Rectal smooth muscle tissue (tissue), 1 donor: ENCODE data around the gene KIF21B.

ENCODE experiments used
- H3K27ac ChIP-seq: one replicate; pipeline ENCODE4 v1.7.0; 2013; ENCODE audit warnings: low read depth, low read length, inconsistent platforms
- H3K27me3 ChIP-seq: one replicate; pipeline ENCODE4 v1.7.0; 2013; ENCODE audit warnings: low read length; ENCODE audit not compliant: control insufficient read depth, insufficient read depth
- H3K36me3 ChIP-seq: one replicate; pipeline ENCODE4 v1.7.0; 2013; ENCODE audit warnings: low read length; ENCODE audit not compliant: control insufficient read depth, insufficient read depth
- H3K4me1 ChIP-seq: one replicate; pipeline ENCODE4 v1.7.0; 2013; ENCODE audit warnings: low read length; ENCODE audit not compliant: control insufficient read depth, insufficient read depth
- H3K4me3 ChIP-seq: one replicate; pipeline ENCODE4 v1.7.0; 2013; ENCODE audit warnings: low read length
- H3K9ac ChIP-seq: one replicate; pipeline ENCODE4 v1.7.0; 2013; ENCODE audit warnings: low read length

KIF21B gene, protein sequence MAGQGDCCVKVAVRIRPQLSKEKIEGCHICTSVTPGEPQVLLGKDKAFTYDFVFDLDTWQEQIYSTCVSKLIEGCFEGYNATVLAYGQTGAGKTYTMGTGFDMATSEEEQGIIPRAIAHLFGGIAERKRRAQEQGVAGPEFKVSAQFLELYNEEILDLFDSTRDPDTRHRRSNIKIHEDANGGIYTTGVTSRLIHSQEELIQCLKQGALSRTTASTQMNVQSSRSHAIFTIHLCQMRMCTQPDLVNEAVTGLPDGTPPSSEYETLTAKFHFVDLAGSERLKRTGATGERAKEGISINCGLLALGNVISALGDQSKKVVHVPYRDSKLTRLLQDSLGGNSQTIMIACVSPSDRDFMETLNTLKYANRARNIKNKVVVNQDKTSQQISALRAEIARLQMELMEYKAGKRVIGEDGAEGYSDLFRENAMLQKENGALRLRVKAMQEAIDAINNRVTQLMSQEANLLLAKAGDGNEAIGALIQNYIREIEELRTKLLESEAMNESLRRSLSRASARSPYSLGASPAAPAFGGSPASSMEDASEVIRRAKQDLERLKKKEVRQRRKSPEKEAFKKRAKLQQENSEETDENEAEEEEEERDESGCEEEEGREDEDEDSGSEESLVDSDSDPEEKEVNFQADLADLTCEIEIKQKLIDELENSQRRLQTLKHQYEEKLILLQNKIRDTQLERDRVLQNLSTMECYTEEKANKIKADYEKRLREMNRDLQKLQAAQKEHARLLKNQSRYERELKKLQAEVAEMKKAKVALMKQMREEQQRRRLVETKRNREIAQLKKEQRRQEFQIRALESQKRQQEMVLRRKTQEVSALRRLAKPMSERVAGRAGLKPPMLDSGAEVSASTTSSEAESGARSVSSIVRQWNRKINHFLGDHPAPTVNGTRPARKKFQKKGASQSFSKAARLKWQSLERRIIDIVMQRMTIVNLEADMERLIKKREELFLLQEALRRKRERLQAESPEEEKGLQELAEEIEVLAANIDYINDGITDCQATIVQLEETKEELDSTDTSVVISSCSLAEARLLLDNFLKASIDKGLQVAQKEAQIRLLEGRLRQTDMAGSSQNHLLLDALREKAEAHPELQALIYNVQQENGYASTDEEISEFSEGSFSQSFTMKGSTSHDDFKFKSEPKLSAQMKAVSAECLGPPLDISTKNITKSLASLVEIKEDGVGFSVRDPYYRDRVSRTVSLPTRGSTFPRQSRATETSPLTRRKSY (N-terminal part only)

DNA sequence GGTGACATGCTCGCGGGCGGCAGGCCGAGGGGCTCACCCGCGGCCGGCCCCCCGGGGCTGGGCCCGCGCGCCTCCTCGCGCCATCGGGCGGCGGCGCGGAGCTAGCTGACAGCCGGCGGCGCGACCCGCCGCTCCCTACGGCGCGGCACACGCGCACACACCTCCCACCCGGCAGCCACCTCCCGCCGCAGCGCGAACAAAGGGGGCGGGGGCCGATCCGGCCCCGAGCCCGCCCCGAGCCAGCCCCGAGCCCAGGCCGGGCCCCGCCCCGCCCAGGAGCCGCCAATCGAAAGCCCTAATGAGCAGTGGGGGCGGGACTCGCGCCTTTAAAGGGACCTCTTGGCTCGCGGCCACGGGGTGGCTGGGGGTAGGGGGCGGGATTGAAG lies at the start of gene KIF21B:
Gene KIF21B (minus strand): TSS at position 198 of the 386 bp plus-strand sequence. CDS start 331 bp downstream, outside the sequence.
- H3K36me3 ChIP-seq = no peaks in the 10 kb centered on the region
- H3K4me1 ChIP-seq = no peaks in the 10 kb centered on the region
- peak within 1 kb of the TSS; percentile 55 for H3K4me3 ChIP-seq
- peaks cover 4% of the 10 kb centered on the region for H3K27me3 ChIP-seq
- no peak within 1 kb of the TSS for H3K9ac ChIP-seq
- no peak within 1 kb of the TSS for H3K27ac ChIP-seq

DNA sequence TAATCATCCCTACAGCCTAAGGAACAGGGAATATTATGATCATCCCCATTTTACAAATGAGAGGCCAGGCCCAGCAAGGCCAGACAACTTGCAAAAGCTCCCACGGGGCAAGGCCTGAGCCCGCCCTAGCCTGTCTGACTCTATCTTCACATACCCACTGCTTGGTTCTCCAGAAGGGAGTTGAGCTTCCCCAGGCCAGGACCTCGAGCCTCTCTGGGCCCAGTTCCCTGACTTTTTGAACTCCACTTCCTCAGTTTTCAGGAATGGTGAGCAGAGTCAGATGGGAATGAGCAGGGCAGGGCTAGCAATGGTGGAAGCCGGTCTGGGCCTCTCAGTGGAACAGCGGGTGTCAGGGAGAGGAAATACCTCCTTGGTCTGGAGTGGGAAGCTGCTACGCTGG lies 49.4 kb upstream of the KIF21B start:
- no peak overlapping the region for H3K27ac ChIP-seq
- no peaks in the 10 kb centered on the region for H3K4me1 ChIP-seq
- H3K27me3 ChIP-seq = peaks cover 4% of the 10 kb centered on the region
- no peaks in the 10 kb centered on the region for H3K36me3 ChIP-seq
- H3K9ac ChIP-seq = no peak overlapping the region
- H3K4me3 ChIP-seq = no peak overlapping the region

DNA sequence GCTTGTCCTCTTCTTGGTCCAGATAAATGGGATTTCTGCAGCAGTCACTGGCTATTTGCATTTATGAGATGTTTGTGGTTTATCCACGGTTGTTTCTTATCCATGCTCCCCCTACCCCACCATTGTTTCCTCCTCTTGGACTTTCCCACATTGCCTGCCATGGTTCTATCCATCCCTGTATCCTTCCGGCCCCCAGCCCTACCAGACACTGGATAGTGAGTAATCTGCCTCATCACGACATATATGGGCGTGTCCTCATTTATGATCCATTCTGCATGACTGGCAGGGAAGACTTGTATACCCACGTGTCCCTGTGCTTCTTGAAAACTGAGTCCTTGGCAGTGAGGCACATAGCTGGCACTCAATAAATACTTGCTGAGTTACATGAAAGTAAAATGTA lies 48.6 kb upstream of the KIF21B start:
- Histone ChIP-seq H3K9ac (no peak overlapping the region), H3K4me1 (no peaks in the 10 kb centered on the region), H3K27ac (no peak overlapping the region), H3K36me3 (no peaks in the 10 kb centered on the region), H3K4me3 (no peak overlapping the region), H3K27me3 (peaks cover 4% of the 10 kb centered on the region)

DNA sequence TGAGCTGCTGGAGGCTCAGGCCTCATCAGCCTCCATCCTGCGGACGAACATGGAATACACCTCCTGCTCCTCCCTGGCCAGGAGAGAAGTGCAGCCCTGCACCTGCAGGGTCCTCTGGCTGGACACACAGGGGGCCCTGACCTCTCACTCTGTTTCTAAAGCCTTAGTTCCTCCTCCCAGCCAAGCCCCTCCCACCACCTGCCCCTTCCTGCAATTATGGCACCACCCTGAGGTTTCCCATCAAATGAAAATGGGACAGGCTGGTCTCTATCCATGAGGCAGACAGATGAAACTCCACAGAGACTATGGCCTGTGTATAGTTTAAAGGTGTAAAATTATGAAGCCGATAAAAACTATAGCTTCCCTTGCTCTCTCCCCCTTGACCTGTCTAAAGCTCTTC lies 46.1 kb upstream of the KIF21B start:
- Histone ChIP-seq H3K9ac (no peak overlapping the region), H3K27ac (no peak overlapping the region), H3K27me3 (peaks cover 4% of the 10 kb centered on the region), H3K36me3 (no peaks in the 10 kb centered on the region), H3K4me1 (no peaks in the 10 kb centered on the region), H3K4me3 (no peak overlapping the region)

DNA sequence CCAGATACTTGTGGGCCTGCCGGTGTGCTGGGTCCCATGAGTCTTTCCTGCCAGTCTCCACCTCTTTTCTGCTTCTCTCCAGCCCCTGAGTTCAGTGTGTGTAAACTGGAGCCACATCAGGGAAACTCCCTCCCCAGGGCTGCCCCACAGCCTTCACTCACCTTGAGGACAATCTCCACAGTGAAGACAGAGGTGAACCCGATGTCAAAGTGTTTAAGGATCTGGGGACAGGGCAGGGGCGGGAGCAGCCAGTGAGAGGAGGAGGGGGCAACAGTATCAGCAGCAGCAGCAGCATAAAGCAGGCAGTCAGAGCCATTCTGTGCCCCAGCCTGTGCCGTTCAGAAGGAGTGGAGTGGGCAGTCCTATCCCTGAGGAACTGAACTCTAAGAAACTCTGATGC lies 45.5 kb upstream of the KIF21B start:
- H3K4me1 ChIP-seq = no peaks in the 10 kb centered on the region
- H3K9ac ChIP-seq = no peak overlapping the region
- no peak overlapping the region for H3K4me3 ChIP-seq
- H3K27me3 ChIP-seq = peaks cover 4% of the 10 kb centered on the region
- H3K36me3 ChIP-seq = no peaks in the 10 kb centered on the region
- H3K27ac ChIP-seq = no peak overlapping the region

DNA sequence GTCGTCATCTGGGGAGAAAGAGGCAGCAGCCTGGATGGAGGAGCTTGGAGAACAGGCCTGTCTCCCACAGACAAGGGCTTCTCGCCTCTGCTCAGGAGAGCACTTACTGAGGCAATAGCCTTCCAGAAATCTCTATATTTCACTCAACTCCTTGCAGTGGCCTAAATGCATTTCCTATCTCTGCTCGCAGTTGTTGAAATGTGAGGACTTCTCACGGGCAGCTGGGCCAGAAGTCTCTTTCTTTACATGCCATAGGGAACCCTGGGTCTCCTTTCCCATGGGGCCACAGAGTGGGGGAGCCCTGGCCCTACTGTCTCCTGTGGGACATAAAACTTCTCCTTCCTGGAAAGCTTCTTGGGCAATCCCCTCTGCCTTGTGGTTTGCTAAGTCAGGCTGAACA lies 43.5 kb upstream of the KIF21B start:
- H3K27ac ChIP-seq = no peak overlapping the region
- H3K4me1 ChIP-seq = no peaks in the 10 kb centered on the region
- peaks cover 4% of the 10 kb centered on the region for H3K27me3 ChIP-seq
- H3K36me3 ChIP-seq = no peaks in the 10 kb centered on the region
- H3K4me3 ChIP-seq = no peak overlapping the region
- H3K9ac ChIP-seq = no peak overlapping the region

DNA sequence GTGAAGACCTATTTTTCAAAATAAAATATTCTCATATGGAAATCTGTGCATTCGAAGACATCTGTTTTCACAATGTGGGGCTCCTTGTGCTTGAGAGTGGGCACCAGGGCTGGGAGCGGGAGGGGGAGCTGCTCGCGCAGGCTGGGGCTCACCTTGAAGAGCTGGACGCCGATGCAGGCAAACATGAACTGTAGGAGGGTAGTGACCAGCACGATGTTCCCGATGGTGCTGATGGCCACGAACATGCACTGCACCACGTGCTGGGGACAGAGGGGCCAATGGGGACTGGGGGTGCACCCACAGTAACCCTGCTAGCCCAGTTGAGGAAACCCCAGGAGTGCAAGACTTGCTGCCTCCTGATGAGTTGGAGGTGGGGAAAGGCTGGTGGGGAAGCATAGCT lies 42.2 kb upstream of the KIF21B start:
- Histone ChIP-seq H3K27me3 (peaks cover 4% of the 10 kb centered on the region), H3K36me3 (no peaks in the 10 kb centered on the region), H3K27ac (no peak overlapping the region), H3K4me3 (no peak overlapping the region), H3K4me1 (peaks cover 3% of the 10 kb centered on the region), H3K9ac (no peak overlapping the region)

DNA sequence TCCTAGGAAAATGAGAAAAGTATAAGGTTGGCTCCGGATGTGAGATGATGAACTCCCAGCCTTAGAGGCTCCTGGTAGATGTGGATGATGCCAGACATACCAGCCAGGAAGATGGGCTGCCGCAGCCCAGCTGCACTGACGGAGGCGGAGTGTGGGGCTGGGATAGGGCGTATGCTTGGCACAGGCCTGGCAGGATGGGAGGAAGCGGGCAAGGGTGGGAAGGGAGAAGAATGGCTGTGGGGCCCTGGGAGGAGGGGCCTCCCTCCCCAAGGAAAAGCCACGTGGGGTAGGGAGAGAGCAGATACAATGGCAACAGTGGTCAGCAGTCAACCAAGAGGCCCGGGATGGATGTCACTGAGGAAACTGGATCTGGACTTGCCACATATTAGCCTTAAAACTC lies 41.3 kb upstream of the KIF21B start:
- H3K36me3 ChIP-seq = no peaks in the 10 kb centered on the region
- no peak overlapping the region for H3K27ac ChIP-seq
- no peak overlapping the region for H3K4me3 ChIP-seq
- no peak overlapping the region for H3K9ac ChIP-seq
- H3K4me1 ChIP-seq = peaks cover 3% of the 10 kb centered on the region
- no peaks in the 10 kb centered on the region for H3K27me3 ChIP-seq

DNA sequence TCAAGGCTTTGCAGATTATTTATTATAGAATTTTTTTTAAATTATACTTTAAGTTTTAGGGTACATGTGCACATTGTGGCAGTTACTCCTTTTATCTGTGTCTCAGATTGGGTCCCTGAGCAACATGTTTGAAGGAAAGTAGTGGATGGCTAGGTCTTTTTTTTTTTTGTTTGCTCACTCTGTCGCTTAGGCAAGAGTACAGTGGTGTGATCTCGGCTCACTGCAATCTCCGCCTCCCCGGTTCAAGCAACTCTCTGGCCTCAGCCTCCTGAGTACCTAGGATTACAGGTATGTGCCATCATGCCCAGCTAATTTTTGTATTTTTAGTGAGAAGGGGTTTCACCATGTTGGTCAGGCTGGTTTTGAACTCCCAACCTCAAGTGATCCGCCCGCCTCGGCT lies 39.6 kb upstream of the KIF21B start:
- no peaks in the 10 kb centered on the region for H3K27me3 ChIP-seq
- no peak overlapping the region for H3K4me3 ChIP-seq
- H3K4me1 ChIP-seq = peaks cover 3% of the 10 kb centered on the region
- H3K27ac ChIP-seq = no peak overlapping the region
- no peaks in the 10 kb centered on the region for H3K36me3 ChIP-seq
- no peak overlapping the region for H3K9ac ChIP-seq

DNA sequence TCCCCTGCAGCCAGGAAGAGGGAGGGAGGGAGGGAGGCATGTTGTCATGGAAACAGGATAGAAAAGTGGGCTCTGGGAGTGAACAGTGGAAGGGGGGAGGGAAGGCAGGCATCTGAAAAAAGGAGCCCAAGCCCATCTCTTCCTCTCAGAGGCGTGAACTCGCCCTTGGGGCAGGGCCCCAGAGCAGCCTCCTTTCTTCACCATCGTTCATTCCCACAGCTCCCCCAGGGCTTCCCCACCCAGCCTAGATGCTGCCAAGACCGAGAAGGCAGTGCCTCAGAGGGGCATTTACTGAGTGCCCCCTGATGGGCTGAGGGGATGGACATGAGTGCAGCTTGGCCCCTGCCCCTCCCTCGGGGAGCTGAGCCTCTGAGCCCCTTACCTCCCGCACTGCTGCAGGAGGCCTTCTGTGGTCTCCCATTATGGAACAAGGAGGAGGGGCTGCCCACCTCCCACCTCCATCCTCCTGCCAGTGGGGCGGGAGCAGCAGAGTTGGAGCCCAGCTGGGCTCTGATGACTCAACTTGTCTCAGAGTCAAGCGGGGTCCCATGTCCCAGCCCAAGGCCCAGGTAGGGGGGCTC lies 39.1 kb upstream of the KIF21B start:
- H3K27ac ChIP-seq = no peak overlapping the region
- H3K9ac ChIP-seq = no peak overlapping the region
- no peaks in the 10 kb centered on the region for H3K27me3 ChIP-seq
- no peaks in the 10 kb centered on the region for H3K36me3 ChIP-seq
- peaks cover 3% of the 10 kb centered on the region for H3K4me1 ChIP-seq
- H3K4me3 ChIP-seq = no peak overlapping the region

DNA sequence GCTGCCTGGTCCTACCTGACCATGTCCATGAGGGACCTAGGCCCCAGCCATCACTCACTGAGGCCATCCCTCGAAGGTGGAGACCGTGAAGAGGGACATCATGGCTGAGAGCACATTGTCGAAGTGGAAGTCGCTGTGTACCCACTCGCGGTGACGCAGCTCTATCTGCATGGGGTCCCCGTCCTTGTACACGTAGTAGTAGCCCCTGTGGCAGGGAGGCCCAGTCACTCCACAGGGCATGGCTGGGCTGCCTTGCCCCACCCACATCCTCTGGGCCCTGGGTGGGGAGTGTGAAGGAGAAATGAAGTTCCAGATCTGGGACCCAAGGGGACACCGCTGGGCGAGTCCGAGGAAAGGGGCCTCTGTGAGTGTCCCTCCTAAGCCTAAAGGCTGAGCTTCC lies 38.4 kb upstream of the KIF21B start:
- Histone ChIP-seq H3K4me3 (no peak overlapping the region), H3K36me3 (no peaks in the 10 kb centered on the region), H3K27me3 (no peaks in the 10 kb centered on the region), H3K9ac (no peak overlapping the region), H3K27ac (no peak overlapping the region), H3K4me1 (peaks cover 3% of the 10 kb centered on the region)

DNA sequence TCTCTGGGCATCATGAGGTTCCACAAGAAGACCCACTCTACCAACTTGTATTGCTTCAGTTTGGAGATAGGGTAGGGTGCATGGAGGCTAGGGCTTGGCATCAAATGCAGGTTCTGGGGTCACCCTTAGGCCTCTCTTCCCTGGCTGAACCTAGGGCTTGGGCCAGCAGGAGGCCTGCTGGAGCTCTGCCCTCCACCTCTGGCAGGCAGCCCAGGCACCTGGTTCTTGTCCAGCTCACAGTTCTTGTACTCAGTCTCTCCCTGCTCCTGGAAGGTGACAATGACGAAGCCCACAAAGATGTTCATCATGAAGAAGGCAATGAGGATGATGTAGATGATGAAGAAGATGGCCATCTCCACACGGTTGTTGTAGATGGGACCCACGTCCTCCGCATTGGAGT lies 37.5 kb upstream of the KIF21B start:
- H3K36me3 ChIP-seq = no peaks in the 10 kb centered on the region
- H3K27ac ChIP-seq = no peak overlapping the region
- no peak overlapping the region for H3K9ac ChIP-seq

More for the DNA sequence above, 37.5 kb upstream of the KIF21B start:
- no peak overlapping the region for H3K4me3 ChIP-seq
- H3K4me1 ChIP-seq = peaks cover 10% of the 10 kb centered on the region
- no peaks in the 10 kb centered on the region for H3K27me3 ChIP-seq
